GM21515 (cell line): ENCODE measurements around the gene PPM1H.
A peak's percentile ranks its signal among the peaks of the same experiment; 100 is the strongest.
"Not testable (repeated sequence)": the region's sequence is repeated elsewhere in the genome, so short reads cannot be mapped to it uniquely, and the experiment has no call there.

Source experiments
- ATAC-seq: cut with Tn5 transposase; IDR thresholded peaks from one replicate; pipeline ENCODE4 v1.9.1; 2021; ENCODE audit not compliant: unreplicated experiment

PPM1H gene

GRCh38 chr12:62840806-62841205 lies 94.1 kb downstream of the PPM1H start:
- ATAC-seq, result no peak

- no peak for ATAC-seq
Observed at GRCh38 chr12:62839869-62840660, 94.9 kb downstream of the PPM1H start.

DNA sequence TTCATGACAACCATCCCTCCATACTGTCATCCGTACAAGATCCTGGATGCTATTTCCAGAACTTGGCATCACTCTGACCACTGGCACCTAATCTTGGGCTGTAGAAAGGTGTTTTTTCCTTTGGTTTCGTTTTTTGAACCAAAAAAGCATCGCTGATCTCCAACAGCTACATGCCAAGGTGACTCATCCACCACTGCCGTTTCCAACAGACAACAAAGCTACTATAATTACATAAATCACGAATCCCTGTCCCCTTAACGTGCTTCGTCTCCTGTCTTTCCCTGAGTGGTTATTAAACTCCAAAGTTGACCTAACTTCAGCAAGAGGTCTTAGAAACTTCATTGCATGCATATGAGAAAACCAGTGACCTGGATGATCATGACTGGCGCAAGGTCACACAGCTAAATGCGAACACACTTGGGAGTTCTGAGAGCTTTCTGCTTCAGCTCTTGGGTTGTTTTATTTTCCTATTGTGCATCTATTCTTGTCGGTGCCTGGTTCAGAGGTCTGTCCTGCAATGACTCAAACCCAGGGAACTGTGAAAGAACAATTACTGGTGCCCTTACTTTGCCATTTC lies 99.9 kb downstream of the PPM1H start:
- ATAC-seq, result no peak

DNA sequence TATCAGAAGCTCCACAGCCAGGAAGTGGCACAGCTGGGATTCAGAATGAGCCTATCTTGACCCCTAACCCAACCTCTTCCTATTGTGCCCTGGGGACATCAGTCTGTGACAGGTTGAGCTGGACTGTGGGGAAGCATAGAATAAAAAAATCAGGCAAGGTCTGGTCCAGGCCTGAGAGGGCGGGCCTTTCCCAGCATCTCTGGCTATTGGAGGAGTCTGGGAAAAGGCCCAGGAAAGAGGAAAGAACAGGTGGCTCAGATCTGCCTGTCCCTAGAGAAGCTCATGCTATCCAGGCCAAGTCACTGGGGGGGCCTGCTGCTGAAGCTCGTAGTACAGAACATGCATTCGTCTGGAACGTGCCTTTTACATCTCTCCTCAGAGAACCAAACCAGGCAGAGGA lies 100.5 kb downstream of the PPM1H start:
- no peak for ATAC-seq

DNA sequence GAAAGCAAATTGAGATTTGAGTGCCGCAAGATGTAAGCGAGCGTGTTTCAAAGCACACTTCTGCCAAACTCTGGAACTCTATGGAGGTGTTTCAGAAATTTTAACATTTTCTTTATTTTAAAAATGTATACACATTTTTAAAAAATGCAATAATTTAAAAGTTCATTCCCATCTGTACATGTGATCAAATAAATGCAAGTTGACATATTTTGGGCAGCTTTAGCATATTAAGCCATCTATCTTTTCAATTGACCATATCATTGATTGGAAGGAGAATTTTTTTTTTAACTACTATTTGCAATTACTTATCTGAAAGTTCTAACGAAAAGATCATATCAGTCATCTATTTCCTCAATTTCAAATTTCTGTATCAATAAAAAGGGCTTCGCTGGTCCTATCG lies 101.3 kb downstream of the PPM1H start:
- no peak for ATAC-seq

DNA sequence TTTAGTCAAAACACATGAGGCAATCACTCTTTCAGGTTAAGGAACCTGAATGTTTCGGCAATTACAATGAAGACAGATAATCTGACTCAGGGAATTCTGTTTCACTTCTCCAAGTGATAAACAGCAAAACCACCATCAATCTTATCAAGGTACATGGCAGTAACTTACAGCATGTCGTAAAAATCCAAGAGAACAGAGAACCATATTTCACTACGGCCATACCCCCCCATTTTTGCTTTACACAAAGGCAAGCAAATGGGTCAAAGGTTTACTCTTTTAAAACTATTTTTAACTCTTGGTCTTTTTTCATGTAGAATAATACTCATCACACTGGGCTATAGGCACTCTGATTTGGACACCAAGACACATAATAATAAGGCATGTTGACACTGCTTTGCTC lies 102.4 kb downstream of the PPM1H start:
- no peak for ATAC-seq

GRCh38 chr12:62832027-62832426 lies 102.9 kb downstream of the PPM1H start:
- no peak for ATAC-seq

DNA sequence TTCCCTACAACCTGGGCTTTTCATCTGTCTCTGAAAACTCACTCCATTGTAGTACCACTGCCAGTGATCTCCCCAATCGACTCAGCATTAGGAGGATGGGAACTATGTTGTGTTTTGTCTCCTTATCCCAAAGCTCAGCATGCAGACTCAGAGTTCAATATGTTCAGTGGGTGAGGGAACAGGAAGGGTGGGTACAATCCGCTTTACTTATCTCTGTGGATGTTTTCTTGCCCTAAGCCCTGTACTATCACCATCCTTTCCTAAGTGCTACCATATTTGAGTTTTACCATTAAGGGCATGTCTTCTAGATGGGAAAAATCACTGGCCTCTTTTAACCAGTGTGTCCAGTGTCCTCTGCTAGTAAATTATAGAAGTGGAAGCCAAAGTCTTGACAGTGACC lies 107.1 kb downstream of the PPM1H start:
- ATAC-seq, result no peak

GRCh38 chr12:62827042-62827441 lies 107.9 kb downstream of the PPM1H start:
- no peak for ATAC-seq

- no peak for ATAC-seq
Observed at GRCh38 chr12:62817556-62818271, 117.2 kb downstream of the PPM1H start.

GRCh38 chr12:62814243-62814642 lies 120.7 kb downstream of the PPM1H start:
- ATAC-seq, result no peak

DNA sequence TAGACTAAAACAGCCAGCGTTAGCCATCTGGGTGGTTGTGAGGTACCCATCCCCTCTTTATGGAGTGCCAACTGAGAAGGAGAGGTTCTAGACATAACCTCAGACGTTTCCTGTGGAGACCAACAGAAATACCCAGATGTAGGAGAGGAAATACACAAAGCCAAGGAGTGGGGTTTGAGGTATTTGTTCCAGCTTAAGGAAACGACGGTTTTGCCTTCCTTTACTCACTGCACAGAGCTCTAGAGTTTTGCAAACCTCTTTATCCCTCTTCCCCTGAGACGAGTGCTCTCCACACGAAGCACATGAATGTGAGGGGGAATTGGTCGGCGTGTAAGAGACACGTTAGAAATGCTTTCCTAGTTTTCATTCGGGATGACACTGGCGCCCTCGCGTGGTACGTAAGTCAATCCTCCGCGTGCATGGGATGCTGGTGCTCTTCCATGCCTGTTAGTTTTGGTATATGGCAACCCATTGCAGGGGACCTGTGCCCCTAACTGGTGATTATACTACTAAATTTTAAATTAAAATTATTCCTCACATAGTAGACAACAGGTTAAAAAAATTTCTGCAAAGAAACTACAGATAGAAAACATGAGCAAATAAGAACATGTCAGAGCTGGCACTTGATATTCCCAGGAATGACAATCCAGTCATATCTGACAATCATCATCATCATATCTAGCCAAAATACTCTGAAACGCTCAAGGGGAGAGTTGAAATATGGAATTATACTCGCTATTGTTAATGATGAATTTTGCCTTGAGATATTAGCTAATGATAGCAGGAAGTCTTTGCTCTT lies 121.7 kb downstream of the PPM1H start:
- peak; percentile 56 for ATAC-seq

- not testable (repeated sequence) for ATAC-seq
Observed at GRCh38 chr12:62811481-62811880, 123.5 kb downstream of the PPM1H start.

DNA sequence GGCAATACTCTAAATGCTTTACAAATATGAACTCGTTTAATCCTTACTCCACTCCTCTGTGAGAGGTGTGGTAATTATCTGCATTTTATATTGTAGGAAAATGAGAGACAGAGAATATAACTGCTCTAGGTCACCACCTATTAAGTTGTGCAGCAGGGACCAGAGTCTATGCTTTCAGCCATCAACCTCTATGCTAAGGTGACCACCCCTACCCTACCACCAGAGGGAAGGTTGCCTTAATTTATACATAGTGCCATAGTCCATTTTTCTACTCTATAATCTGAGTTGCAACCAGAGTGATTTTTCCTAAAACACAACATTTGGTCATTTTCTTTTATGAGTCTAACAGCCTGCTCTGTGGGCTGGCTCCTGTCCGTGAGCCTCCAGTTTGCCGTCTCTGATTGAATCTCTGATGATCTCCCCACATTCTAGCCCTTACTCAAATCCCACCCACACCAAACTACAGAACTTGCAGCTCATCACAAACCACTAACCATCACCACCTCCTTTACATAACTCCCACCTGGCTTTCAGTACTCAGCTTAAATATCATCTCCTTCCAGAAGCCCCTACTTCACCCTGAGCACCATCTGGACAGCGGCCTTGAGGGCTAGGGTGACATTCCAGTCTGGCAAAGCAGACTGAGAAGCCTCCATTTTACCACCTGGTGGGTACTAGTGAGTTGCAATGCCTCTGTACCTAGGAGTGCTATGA lies 126.6 kb downstream of the PPM1H start:
- peak; percentile 68 for ATAC-seq

GRCh38 chr12:62806893-62807292 lies 128.1 kb downstream of the PPM1H start:
- ATAC-seq, result no peak

DNA sequence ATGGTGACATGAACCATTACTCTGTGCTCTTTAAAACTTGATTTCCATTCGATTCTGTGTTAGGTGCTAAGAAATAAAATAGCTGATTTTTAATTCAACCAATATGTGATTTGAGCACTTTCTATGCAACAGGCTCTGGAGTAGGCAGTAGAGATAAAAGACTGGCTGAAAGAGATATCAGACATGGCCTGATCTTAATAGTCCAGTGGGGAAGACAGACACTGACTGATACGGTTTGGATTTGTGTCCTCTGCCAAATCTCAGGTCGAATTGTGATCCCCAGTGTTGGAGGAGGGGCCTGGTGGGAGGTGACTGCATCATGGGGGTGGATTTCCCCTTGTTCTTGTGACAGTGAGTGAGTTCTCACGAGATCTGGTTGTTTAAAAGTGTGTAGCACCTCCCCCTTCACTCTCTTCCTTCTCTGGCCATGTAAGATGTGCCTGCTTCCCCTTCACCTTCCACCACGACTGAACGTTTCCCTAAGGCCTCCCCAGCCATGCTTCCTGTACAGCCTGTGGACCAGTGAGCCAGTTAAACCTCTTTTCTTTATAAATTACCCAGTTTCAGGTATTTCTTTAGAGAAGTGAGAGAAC lies 128.6 kb downstream of the PPM1H start:
- no peak for ATAC-seq

- ATAC-seq, result no peak
Observed at GRCh38 chr12:62805517-62805916, 129.4 kb downstream of the PPM1H start.

DNA sequence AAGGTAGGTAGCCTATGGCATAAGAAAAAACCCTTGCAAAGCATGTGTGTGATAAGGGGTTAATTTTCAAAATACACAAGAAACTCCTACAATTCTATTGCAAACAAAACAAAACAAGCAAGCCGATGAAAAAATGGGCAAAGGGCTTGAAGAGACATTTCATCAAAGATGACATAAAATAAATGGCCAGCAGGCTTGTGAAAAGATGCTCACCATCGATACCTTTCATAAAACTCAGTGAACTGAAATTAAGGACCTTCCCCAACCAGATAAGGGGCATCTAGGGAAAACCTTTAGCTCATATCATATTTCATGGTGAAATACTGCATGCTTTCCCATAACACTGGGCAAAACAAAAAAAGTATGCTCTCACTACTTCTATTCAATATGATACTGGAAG lies 131.2 kb downstream of the PPM1H start:
- ATAC-seq, result no peak

- no peak for ATAC-seq
Observed at GRCh38 chr12:62802984-62803383, 132.0 kb downstream of the PPM1H start.

GRCh38 chr12:62802321-62802720 lies 132.6 kb downstream of the PPM1H start:
- ATAC-seq, result no peak
